ENCODE data around the gene LYRM4.

The LYRM4 gene

GRCh38 chr6:5151360-5151954, 109.3 kb downstream of the LYRM4 start:
- no peak overlapping the region for H3K4me3 Mint-ChIP-seq
- no peaks in the 10 kb centered on the region for H3K36me3 Mint-ChIP-seq (ENCODE audit: low read depth)
- H3K4me1 Mint-ChIP-seq (ENCODE audit: low read depth), result no peaks in the 10 kb centered on the region
- no peak overlapping the region for H3K27ac Mint-ChIP-seq
- H3K9me3 Mint-ChIP-seq, result no peaks in the 10 kb centered on the region
- H3K27me3 Mint-ChIP-seq, result no peaks in the 10 kb centered on the region

GRCh38 chr6:5150551-5151075, 110.1 kb downstream of the LYRM4 start:
- Mint-ChIP-seq H3K9me3 (no peaks in the 10 kb centered on the region), H3K4me1 (ENCODE audit: low read depth) (no peaks in the 10 kb centered on the region), H3K4me3 (no peak overlapping the region), H3K27ac (no peak overlapping the region), H3K27me3 (no peaks in the 10 kb centered on the region), H3K36me3 (ENCODE audit: low read depth) (no peaks in the 10 kb centered on the region)

GRCh38 chr6:5149891-5150290, 110.9 kb downstream of the LYRM4 start:
- no peak overlapping the region for H3K4me3 Mint-ChIP-seq
- no peak overlapping the region for H3K27ac Mint-ChIP-seq
- no peaks in the 10 kb centered on the region for H3K36me3 Mint-ChIP-seq (ENCODE audit: low read depth)
- no peaks in the 10 kb centered on the region for H3K9me3 Mint-ChIP-seq
- H3K4me1 Mint-ChIP-seq (ENCODE audit: low read depth), result no peaks in the 10 kb centered on the region
- H3K27me3 Mint-ChIP-seq, result no peaks in the 10 kb centered on the region

- no peaks in the 10 kb centered on the region for H3K36me3 Mint-ChIP-seq (ENCODE audit: low read depth)
- no peak overlapping the region for H3K27ac Mint-ChIP-seq
Observed at GRCh38 chr6:5149159-5149704, 111.5 kb downstream of the LYRM4 start.

GRCh38 chr6:5146398-5146797, 114.4 kb downstream of the LYRM4 start:
- no peaks in the 10 kb centered on the region for H3K36me3 Mint-ChIP-seq (ENCODE audit: low read depth)
- no peaks in the 10 kb centered on the region for H3K9me3 Mint-ChIP-seq
- H3K4me3 Mint-ChIP-seq, result no peak overlapping the region
- no peaks in the 10 kb centered on the region for H3K4me1 Mint-ChIP-seq (ENCODE audit: low read depth)
- H3K27ac Mint-ChIP-seq, result no peak overlapping the region
- no peaks in the 10 kb centered on the region for H3K27me3 Mint-ChIP-seq

More at GRCh38 chr6:5149159-5149704, 111.5 kb downstream of the LYRM4 start:
- Mint-ChIP-seq H3K4me3 (no peak overlapping the region), H3K4me1 (ENCODE audit: low read depth) (no peaks in the 10 kb centered on the region), H3K27me3 (no peaks in the 10 kb centered on the region), H3K9me3 (no peaks in the 10 kb centered on the region)

GRCh38 chr6:5143634-5144311, 117.0 kb downstream of the LYRM4 start:
- Mint-ChIP-seq H3K4me3 (no peak overlapping the region), H3K4me1 (ENCODE audit: low read depth) (no peaks in the 10 kb centered on the region), H3K36me3 (ENCODE audit: low read depth) (no peaks in the 10 kb centered on the region), H3K27ac (no peak overlapping the region), H3K9me3 (no peaks in the 10 kb centered on the region), H3K27me3 (no peaks in the 10 kb centered on the region)

- Mint-ChIP-seq H3K27me3 (no peaks in the 10 kb centered on the region), H3K4me1 (ENCODE audit: low read depth) (no peaks in the 10 kb centered on the region), H3K27ac (no peak overlapping the region), H3K4me3 (no peak overlapping the region), H3K9me3 (no peaks in the 10 kb centered on the region), H3K36me3 (ENCODE audit: low read depth) (no peaks in the 10 kb centered on the region)
Observed at GRCh38 chr6:5142915-5143314, 117.8 kb downstream of the LYRM4 start.

- H3K27me3 Mint-ChIP-seq, result no peaks in the 10 kb centered on the region
- H3K4me3 Mint-ChIP-seq, result no peak overlapping the region
- H3K9me3 Mint-ChIP-seq, result no peaks in the 10 kb centered on the region
- no peaks in the 10 kb centered on the region for H3K4me1 Mint-ChIP-seq (ENCODE audit: low read depth)
- no peak overlapping the region for H3K27ac Mint-ChIP-seq
- H3K36me3 Mint-ChIP-seq (ENCODE audit: low read depth), result no peaks in the 10 kb centered on the region
Observed at GRCh38 chr6:5142131-5142530, 118.6 kb downstream of the LYRM4 start.

- Mint-ChIP-seq H3K4me1 (ENCODE audit: low read depth) (no peaks in the 10 kb centered on the region), H3K36me3 (ENCODE audit: low read depth) (no peaks in the 10 kb centered on the region), H3K27me3 (no peaks in the 10 kb centered on the region), H3K4me3 (no peak overlapping the region), H3K9me3 (no peaks in the 10 kb centered on the region), H3K27ac (no peak overlapping the region)
Observed at GRCh38 chr6:5141046-5141445, 119.7 kb downstream of the LYRM4 start.

GRCh38 chr6:5139828-5140771, 120.7 kb downstream of the LYRM4 start:
- Mint-ChIP-seq H3K4me3 (no peak overlapping the region), H3K27me3 (no peaks in the 10 kb centered on the region), H3K4me1 (ENCODE audit: low read depth) (no peaks in the 10 kb centered on the region), H3K27ac (no peak overlapping the region), H3K9me3 (no peaks in the 10 kb centered on the region), H3K36me3 (ENCODE audit: low read depth) (no peaks in the 10 kb centered on the region)

- H3K27me3 Mint-ChIP-seq, result no peaks in the 10 kb centered on the region
- H3K27ac Mint-ChIP-seq, result no peak overlapping the region
- H3K36me3 Mint-ChIP-seq (ENCODE audit: low read depth), result peaks cover 3% of the 10 kb centered on the region
- H3K4me3 Mint-ChIP-seq, result no peak overlapping the region
- H3K4me1 Mint-ChIP-seq (ENCODE audit: low read depth), result no peaks in the 10 kb centered on the region
- no peaks in the 10 kb centered on the region for H3K9me3 Mint-ChIP-seq
Observed at GRCh38 chr6:5138995-5139827, 121.5 kb downstream of the LYRM4 start.

GRCh38 chr6:5136851-5137250, 123.9 kb downstream of the LYRM4 start:
- peaks cover 6% of the 10 kb centered on the region for H3K36me3 Mint-ChIP-seq (ENCODE audit: low read depth)
- H3K4me1 Mint-ChIP-seq (ENCODE audit: low read depth), result no peaks in the 10 kb centered on the region
- H3K27me3 Mint-ChIP-seq, result no peaks in the 10 kb centered on the region
- no peaks in the 10 kb centered on the region for H3K9me3 Mint-ChIP-seq
- no peak overlapping the region for H3K27ac Mint-ChIP-seq
- H3K4me3 Mint-ChIP-seq, result no peak overlapping the region

- no peaks in the 10 kb centered on the region for H3K27me3 Mint-ChIP-seq
- H3K4me1 Mint-ChIP-seq (ENCODE audit: low read depth), result no peaks in the 10 kb centered on the region
- no peak overlapping the region for H3K4me3 Mint-ChIP-seq
- H3K9me3 Mint-ChIP-seq, result no peaks in the 10 kb centered on the region
- H3K27ac Mint-ChIP-seq, result no peak overlapping the region
- peaks cover 6% of the 10 kb centered on the region for H3K36me3 Mint-ChIP-seq (ENCODE audit: low read depth)
Observed at GRCh38 chr6:5135788-5136376, 124.9 kb downstream of the LYRM4 start.

GRCh38 chr6:5133943-5134342, 126.8 kb downstream of the LYRM4 start:
- Mint-ChIP-seq H3K36me3 (ENCODE audit: low read depth) (peaks cover 6% of the 10 kb centered on the region), H3K4me1 (ENCODE audit: low read depth) (no peaks in the 10 kb centered on the region), H3K27me3 (no peaks in the 10 kb centered on the region), H3K9me3 (no peaks in the 10 kb centered on the region), H3K27ac (no peak overlapping the region), H3K4me3 (no peak overlapping the region)

Data from stimulated activated naive CD8-positive, alpha-beta T cell treated with anti-CD3 and anti-CD28 coated beads, Interleukin-15, Interleukin-2, amounts not matched to agents 100 ng/mL and 50 ng/mL, for 24 hours (primary cell).